CD4-positive, alpha-beta T cell treated with Interleukin-2 at 100 ng/mL for 4 hours (primary cell): ENCODE data around the gene SCP2.

ENCODE experiments used
- DNase-seq: peaks from one replicate; pipeline ENCODE4 v3.0.0-alpha.2; 2020; ENCODE audit warnings: low spot score

SCP2 gene

DNA sequence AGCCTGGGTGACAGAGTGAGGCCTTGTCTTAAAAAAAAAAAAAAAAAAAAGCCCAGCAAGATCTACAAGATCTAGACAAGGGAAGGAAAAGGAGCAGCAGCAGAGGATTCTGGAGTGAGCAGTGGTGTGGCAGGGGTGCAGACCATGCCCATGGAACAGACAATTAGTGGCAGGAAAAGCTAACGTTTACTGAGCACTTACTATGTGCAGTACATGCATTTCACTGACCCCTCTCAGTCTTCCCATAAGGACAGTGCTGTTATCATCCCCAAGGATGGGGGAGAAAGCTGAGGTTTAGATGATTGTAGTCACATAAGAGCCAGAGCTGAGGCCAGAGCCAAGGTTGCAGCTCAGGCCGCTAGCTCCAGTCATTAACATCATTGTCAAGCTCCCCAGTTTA is 140.8 kb downstream of the SCP2 start:
- no peak for DNase-seq

DNA sequence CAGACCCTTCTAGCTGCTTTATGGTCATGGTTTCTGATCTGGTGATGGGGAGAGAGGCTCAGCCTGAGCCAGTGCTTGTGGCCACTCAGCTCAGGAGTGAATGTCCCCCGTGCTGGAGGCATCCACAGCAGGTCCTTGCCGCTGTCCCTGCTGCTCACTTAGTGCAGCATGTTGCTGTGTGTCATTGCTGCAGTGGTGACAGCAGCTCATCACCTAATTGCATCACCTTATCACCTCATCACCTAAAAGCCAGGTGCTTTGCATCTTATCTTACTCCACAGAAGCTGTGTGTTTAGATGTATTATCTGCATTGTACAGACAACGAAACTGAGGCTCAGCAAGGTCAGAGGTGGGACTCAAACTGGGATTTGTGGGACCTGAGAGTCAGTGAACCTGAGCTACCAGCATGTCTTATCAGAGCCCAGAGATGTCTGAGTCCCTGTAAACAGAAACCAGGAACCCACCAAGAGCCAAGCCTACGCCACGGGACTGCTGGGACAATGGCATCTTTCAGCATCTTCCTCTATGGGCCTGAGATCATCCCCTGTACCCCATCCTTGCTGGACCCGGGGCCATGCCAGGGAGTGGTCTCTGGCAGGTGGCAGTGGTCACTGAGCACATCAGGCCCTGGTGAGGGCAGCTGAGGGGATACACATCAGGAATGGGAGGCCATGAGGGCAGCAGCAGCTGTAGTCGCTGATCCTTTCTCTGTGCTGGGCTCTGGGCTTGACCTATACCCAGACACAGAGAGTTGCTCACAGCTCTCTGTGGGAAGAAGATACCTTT is 141.4 kb downstream of the SCP2 start:
- DNase-seq, result no peak

DNA sequence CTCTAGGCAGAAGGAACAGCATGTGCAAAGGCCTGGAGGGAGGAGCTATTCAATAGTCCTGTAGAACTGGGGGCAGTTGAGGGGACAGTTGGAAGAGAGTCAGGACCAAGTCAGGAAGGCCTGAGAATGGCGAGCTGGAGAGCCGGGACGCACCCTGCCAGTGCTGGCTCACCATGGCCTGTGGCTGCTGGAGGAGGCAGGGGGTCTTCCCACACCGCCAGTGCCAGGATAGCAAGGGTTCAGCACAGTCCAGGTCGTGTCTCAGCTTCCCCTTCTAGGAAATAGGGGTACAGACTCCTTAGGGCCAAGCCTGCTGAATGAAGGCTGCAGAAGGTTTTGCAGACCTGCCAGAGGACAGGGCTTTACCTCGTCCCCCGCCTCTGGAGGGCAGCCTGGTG is 142.2 kb downstream of the SCP2 start:
- no peak for DNase-seq

DNA sequence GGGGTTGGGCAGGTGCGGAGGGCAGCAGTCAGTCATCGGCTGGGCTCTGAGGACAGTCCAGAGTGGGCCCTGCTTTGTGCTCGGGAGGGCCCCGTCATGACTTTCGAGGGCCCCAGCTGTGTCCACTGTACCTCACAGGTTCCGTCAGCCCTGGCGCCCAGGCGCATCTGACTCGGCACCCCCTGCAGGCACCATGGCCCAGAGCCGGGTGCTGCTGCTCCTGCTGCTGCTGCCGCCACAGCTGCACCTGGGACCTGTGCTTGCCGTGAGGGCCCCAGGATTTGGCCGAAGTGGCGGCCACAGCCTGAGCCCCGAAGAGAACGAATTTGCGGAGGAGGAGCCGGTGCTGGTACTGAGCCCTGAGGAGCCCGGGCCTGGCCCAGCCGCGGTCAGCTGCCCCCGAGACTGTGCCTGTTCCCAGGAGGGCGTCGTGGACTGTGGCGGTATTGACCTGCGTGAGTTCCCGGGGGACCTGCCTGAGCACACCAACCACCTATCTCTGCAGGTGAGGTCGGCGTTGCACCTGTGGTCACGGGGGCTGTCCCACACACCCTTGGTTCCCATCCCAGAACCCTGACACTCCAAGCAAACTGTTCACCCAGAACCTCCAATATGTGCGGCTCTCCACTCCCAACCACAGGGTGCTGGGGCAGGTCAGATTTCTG is 142.7 kb downstream of the SCP2 start:
- DNase-seq, result no peak

DNA sequence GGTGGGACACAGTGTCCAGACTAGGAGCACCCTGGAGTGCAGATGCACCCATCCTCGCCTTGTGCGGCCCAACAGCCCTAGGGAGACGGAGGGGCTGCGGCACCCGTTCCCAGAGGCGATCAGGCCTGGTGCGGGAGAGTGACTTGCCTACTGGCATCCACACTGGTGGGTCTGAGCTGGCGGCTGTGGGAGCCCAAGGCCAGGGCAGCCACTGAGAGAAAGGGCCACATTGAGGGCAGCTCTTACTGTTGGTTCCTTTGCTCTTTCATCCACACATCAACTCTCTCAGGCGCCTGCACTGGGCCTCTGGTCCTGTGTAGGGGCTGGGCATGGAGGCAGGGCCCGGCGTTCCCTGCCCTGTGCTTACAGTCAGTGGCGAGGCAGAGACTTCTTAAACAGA is 143.5 kb downstream of the SCP2 start:
- DNase-seq, result no peak

DNA sequence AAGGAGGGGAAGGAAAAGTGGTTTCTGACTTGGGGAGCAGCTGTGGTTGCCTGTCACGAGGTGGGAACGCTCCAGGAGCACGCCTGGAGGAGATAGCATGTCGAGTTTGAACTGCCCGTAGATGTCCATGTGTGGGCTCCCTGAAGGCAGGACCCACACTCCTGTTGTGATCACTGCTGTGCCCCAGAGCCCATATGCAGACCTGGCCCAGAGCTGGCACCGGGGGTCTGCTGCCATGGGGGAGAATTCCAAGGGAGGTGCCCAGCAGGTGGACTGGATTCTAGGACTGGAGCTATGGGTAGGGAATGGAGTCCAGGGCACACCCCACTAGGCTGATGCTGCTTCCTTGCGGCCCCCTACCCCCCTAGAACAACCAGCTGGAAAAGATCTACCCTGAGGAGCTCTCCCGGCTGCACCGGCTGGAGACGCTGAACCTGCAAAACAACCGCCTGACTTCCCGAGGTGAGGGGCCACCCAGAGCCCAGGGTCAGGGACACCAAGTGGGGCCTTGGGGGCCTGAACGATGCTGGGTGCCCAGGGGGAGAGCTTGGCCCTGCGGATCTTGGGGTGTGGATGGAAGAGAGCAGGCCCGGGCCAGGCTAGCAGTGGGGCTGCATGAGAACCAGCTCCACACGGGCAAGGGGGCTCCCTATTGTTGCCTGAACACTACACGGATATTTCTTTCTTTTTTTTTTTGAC is 144.2 kb downstream of the SCP2 start:
- no peak for DNase-seq

DNA sequence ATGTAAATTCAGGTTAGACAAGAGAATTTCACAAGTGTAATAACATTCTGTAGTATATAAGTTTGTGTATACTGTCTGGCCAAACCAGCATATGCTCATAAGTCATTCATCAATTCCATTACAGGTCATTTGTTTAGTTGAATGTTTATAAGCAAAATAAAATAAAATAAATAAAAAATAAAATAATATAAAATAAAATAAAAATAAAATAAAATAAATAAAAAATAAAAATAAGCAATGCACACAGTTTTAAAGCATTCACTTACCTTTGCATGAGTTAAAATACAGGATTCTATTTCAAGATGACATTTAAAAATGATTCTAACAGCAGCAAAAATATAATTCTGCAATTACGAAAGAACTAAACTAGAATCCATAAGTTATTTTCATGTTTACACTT is 144.8 kb downstream of the SCP2 start:
- DNase-seq, result no peak

DNA sequence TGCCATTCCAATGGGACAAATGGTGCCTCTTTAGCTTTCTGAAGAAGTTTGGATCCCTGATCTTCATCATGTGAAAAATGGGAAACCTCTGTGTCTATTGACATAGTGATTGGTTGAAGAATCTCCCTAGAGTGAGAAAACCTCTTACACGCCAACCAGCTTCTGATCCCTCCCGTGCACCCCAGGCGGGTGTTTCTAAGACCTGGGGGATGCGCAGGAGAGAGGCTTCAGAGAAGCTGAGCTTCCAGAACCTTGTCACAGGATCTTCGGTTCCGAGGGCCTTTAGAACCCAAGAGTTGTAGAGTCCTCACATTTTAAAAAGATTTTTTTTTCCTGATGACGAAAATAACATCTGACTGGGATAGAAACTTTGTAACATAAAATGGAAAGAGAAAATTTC is 146.2 kb downstream of the SCP2 start:
- DNase-seq, result no peak

DNA sequence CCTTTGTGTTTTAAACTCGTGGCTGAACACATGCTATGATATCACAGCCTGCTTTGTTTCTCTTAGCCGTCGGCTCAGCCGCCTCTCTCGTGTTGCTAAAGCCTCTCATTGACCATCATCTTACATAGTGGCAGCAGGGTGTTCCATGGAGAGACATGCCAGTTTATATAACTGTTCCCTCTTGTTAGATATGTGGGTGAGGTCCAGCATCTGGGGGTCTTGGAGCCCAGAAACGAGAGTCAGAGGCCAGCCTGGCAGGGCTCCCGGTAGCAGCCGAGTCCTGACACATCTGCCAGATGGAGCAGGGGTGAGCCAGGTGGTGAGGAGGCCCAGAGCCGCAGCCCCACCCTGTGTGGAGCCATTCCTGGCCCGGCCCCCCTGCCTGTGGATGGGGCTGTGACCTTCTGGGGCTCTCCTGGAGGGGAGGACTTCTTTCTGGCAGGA is 146.8 kb downstream of the SCP2 start:
- DNase-seq, result no peak

DNA sequence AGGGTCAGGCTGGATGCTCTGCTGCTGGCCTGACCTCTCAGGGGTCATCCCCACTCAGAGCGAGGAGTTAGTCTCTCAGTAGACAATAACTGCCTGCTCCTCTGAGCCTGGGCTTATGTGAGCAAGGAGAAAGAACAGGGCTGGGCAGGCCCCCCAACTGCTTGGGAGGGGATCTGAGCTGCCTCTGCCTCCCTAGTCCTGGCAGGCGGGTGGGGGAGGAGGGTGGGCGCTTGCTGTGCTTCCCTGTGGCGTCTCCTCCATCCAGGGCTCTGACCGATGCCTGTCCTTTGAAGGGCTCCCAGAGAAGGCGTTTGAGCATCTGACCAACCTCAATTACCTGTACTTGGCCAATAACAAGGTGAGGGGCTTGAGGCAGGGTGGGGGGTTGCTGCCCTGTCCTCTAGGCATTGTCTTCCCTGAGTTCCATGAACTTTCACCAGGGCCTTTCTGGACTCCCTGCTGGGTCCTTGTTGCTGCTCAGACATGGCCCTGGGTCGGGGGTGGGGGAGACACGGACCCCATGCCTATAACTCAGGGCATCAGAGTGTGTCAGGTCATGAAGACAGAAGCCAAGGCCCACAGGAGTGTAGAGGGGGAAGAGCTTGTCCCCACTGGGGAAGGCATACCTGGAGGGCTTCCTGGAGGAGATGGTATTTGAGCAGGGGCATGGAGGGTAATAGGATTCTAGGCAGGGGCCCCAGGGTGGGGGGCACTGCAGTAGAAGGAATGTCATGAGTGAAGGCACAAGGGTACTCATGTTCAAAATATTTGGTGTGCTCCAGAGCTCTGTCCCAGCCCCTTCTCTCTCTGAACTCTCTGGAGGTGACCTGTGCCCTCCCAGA is 147.5 kb downstream of the SCP2 start:
- DNase-seq, result no peak

DNA sequence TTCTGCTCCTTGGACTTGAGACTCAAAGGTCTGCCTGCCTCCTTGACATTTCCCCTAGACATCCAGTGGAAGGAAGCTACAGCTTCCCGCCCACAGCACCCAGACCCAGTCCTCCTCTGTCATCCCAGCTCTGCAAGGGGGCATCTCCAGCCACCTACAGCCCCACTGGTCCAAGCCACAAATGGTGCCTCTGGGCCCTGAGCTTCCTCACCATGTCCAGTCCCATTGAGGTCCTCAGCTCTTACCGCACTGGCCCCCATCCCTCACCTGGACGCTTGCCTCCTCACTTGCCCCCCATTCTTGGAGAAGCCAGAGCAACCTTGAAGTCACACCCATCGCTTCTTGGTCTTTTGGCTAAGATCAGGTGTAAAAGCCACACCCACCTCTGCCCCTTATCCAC is 148.1 kb downstream of the SCP2 start:
- DNase-seq, result no peak

DNA sequence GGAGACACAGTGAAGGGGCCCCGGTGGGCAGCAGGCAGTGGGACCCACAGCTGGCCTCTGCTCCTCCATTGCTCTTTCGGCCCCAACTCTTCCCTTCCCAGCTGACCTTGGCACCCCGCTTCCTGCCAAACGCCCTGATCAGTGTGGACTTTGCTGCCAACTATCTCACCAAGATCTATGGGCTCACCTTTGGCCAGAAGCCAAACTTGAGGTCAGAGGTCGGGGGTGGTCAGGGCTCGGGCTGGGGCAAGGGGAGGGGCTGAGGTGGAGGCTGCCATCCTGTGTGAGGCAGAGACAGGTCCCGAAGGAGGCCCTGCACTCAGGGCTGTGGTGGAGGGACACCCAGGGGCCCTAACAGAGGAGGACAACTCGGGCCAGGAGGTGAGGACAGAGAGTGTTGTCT is 148.7 kb downstream of the SCP2 start:
- DNase-seq, result no peak

DNA sequence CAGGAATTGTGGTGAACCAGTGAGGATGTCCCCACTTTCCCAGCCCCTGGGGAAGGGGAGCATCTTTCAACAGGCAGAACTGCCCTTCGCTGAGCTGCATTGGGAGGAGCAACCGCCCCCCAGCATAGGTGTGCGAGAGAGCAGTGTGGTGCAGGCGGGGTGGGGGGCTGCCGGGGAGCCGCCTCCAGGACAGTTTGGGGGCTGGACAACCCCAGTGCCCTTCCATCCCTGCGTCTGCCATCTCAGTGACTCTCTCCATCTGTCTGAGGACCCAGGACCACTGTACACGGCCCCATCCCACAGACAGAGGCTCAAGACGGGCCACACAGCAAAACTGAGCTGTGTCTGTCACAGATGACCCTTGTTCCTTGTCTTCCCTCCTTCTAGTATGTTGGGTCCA is 149.1 kb downstream of the SCP2 start:
- DNase-seq, result no peak

DNA sequence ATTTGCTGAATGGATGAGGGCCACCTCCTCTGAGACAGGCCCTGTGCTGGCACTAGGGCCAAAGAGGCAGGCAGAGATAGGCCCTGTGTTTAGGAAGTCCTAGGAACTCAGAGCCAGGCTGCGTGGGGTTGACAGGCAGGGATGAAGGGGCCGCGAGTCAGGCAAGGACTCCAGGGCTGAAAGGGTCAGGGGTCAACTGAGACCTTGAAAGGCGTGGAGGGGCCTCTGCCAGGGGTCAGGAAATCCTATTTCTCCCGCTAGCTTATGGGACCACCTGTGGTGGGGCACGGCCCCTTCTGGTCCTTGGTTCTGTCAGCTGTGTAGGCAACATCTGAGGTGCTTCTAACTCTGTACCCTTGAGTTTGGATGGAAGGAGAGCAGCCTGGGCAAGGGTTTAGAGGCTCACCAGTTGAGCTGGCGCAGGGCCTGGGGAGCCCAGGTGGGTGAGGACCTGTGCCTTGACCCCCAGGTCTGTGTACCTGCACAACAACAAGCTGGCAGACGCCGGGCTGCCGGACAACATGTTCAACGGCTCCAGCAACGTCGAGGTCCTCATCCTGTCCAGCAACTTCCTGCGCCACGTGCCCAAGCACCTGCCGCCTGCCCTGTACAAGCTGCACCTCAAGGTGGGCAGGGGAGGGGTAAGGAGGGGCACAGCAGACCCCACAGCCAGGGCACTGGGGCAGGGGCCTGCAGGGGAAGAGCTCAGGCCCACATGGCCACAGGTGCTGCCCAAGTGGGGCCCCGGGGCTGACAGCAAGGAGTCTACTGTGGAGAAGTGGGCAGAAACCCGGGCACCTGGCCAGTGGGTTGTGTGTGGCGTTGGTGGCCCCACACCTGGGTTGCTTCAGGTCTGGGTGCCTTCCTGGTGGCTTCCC is 149.9 kb downstream of the SCP2 start:
- no peak for DNase-seq

DNA sequence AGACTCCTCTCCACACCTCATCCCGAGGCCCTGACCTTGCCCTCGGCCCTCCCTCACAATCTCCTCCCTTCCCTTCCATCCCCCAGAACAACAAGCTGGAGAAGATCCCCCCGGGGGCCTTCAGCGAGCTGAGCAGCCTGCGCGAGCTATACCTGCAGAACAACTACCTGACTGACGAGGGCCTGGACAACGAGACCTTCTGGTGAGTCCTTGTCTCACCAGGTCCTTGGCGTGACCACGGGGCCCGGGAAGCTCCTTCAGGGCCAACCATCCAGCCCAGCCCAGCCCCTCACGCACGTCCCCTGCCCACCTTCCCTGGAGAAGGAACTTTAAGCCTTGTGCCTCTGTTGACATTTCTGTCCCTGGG is 150.5 kb downstream of the SCP2 start:
- DNase-seq, result no peak

DNA sequence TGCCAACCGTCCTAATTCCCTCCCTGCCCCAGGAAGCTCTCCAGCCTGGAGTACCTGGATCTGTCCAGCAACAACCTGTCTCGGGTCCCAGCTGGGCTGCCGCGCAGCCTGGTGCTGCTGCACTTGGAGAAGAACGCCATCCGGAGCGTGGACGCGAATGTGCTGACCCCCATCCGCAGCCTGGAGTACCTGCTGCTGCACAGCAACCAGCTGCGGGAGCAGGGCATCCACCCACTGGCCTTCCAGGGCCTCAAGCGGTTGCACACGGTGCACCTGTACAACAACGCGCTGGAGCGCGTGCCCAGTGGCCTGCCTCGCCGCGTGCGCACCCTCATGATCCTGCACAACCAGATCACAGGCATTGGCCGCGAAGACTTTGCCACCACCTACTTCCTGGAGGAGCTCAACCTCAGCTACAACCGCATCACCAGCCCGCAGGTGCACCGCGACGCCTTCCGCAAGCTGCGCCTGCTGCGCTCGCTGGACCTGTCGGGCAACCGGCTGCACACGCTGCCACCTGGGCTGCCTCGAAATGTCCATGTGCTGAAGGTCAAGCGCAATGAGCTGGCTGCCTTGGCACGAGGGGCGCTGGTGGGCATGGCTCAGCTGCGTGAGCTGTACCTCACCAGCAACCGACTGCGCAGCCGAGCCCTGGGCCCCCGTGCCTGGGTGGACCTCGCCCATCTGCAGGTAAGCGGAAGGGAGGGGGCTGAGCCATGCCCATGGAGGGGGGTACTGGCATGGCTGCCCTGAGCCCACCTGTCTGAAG is 151.4 kb downstream of the SCP2 start:
- DNase-seq, result no peak

DNA sequence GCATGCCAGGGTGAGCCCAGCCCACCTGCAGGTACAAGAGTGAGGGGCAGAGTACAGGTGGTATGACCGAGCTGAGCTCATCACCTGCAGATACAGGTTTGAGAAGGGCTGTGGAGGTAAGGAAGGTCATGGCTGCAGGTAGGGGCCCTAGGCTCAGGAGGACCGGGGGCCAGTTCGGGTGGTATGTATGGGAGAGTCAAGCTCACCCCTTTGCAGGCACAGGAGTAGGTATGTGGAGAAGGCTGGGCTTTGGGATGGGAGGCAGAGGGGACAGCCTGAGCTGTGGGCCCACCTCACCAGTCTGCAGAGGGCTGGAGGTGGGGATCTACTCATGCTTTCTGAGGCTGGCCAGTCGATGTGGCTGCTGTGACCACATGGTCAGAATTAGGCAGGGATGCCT is 152.2 kb downstream of the SCP2 start:
- no peak for DNase-seq

DNA sequence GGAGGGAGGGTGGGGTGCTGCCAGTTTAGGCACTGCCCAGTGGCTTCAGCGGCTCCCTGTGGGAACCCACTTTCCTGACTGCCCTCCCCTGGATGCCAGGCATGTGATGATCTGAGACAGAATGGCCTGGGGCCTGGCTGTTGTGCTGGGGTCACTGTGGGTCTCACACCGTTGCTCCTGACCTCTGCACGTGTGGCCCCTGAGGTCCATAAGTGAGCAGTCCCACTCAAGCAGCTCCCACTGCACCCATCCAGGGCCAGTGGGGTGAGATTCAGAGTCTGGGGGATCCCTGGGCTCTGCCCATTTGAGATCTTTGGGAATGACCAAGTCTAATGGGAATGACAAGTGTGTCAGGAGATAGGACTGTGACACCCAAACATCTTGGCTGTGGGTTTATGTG is 153.0 kb downstream of the SCP2 start:
- DNase-seq, result no peak

DNA sequence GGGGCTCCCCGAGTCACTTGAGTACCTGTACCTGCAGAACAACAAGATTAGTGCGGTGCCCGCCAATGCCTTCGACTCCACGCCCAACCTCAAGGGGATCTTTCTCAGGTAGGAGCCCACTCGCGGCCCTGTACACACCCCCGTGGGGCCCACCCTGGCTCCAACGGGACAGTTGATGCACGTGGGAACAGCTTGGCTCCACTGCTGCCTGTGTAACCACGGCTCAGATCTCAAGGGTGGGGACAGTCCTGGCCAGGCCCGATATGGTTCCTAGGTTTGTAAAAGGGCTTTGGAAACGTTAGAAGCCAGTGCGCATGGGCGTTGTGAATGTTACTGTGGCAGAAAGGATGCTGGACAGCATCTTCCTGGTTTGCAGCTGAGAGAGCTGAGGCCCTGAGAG is 153.7 kb downstream of the SCP2 start:
- DNase-seq, result no peak

DNA sequence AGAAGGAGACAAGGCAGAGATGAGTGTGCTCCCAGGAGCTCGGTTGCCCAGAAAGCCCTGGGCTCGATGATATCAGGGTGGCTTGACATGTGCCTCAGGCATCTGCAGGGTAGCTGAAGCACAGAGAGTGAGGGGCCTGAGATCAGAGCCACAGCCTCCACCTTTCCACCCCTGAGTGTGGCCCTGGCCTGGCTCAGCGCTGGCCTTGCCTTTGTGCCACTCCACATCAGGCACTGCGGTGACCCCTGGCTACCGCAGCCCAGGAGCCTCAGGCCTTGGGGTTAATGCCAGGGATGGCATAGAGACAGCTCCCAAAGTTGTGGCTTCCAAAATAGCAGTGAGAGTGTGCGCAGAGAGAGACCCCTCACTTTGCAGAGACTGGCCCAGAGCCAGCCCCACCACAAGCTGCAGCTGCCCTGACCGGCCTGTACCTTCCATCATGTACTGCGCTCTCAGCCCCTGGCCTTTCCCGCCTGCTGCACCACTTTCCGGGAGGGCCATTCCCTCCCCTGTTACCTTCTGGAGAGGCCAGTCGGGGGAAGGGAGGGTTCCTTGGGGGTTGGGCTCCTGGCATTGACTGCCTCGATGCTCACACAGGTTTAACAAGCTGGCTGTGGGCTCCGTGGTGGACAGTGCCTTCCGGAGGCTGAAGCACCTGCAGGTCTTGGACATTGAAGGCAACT is 154.4 kb downstream of the SCP2 start:
- no peak for DNase-seq
